Activated naive CD4-positive, alpha-beta T cell treated with anti-CD3 and anti-CD28 coated beads, Interleukin-2, amount 50 U/mL, for 16 hours (primary cell): ENCODE results near the gene TMEM80.
"Not testable (repeated sequence)": the region's sequence is repeated elsewhere in the genome, so short reads cannot be mapped to it uniquely, and the experiment has no call there.

Source experiments
- DNase-seq: peaks from one replicate; pipeline ENCODE4 v3.0.0-alpha.2; 2020

Gene TMEM80

GRCh38 chr11:680476-680875 lies 15.1 kb upstream of the TMEM80 start:
- DNase-seq: no peak

- DNase-seq: no peak
Measured at GRCh38 chr11:680970-681369, 14.6 kb upstream of the TMEM80 start.

GRCh38 chr11:686451-687243 lies 9.0 kb upstream of the TMEM80 start:
- DNase-seq: no peak

GRCh38 chr11:687751-688150 lies 7.9 kb upstream of the TMEM80 start:
- no peak for DNase-seq

- no peak for DNase-seq
Measured at GRCh38 chr11:688681-689080, 6.9 kb upstream of the TMEM80 start.

- DNase-seq: no peak
Measured at GRCh38 chr11:689625-690024, 6.0 kb upstream of the TMEM80 start.

GRCh38 chr11:690244-690643 lies 5.4 kb upstream of the TMEM80 start:
- DNase-seq: not testable (repeated sequence)

GRCh38 chr11:690738-691633 lies 4.6 kb upstream of the TMEM80 start:
- no peak for DNase-seq

GRCh38 chr11:691710-692590 lies 3.7 kb upstream of the TMEM80 start:
- no peak for DNase-seq

- no peak for DNase-seq
Measured at GRCh38 chr11:692824-693414, 2.7 kb upstream of the TMEM80 start.

- no peak for DNase-seq
Measured at GRCh38 chr11:693415-693831, 2.2 kb upstream of the TMEM80 start.

GRCh38 chr11:693887-694562 lies 1.6 kb upstream of the TMEM80 start:
- no peak for DNase-seq

GRCh38 chr11:694563-695287 lies 891 bp upstream of the TMEM80 start, which contains the start of gene DEAF1:
TSS of gene DEAF1 (minus strand) at chr11:695222. CDS start at chr11:695047, 175 bp downstream.
- DNase-seq: peak; percentile 99

- no peak for DNase-seq
Measured at GRCh38 chr11:695288-695537, 403 bp upstream of the TMEM80 start.

- no peak for DNase-seq
Measured at GRCh38 chr11:696955-697491, 1.4 kb downstream of the TMEM80 start.

GRCh38 chr11:697811-698311 lies 2.2 kb downstream of the TMEM80 start:
- DNase-seq: no peak

GRCh38 chr11:698493-699115 lies 3.0 kb downstream of the TMEM80 start:
- no peak for DNase-seq

GRCh38 chr11:699116-699508 lies 3.5 kb downstream of the TMEM80 start:
- no peak for DNase-seq

GRCh38 chr11:699753-700152 lies 4.1 kb downstream of the TMEM80 start:
- no peak for DNase-seq

GRCh38 chr11:701741-702461 lies 6.3 kb downstream of the TMEM80 start:
- no peak for DNase-seq
